HepG2 (cell line): ENCODE results near the gene PCDHB15. TPM values are rescaled to one million over a fixed set of nuclear protein-coding genes. Genes with fewer than 3 reads are reported as not detected.

ENCODE experiments used
- ATAC-seq: fragments of 200-7000 bp; cut with Tn5 transposase; 3 replicates; pipeline ENCODE4 v1.9.1; 2020; ENCODE audit warnings: mild to moderate bottlenecking, moderate library complexity
- BruUV-seq: library from RNA; stranded (reverse); fragments of 400-500 nt; replicated peaks from 2 replicates; lab custom pipeline; 2021; lab: Mats Ljungman, UMichigan
- CTCF ChIA-PET: fragments of 300-600 bp; formaldehyde crosslinking; extraction: SDS; loops from one replicate; lab custom pipeline; 2021; ENCODE audit warnings: low total read pairs, inconsistent platforms, low intra/inter-chr PET ratio; lab: Yijun Ruan, JAX
- POLR2A ChIA-PET: fragments of 350-600 bp; sonication (Branson Sonifier 250); formaldehyde crosslinking; loops from one replicate; lab custom pipeline; 2020; ENCODE audit warnings: antibody characterized with exemption, inconsistent platforms; lab: Yijun Ruan, JAX
- DNase-seq: peaks from one replicate; pipeline ENCODE4 v3.0.0-alpha.2; 2015; ENCODE audit warnings: low spot score
- FAIRE-seq: peaks from 3 replicates; lab custom pipeline; 2011; peaks lifted over from hg19 to GRCh38; lab: Jason Lieb, UNC
- H2AFZ ChIP-seq: one replicate; pipeline ENCODE4 v1.6.1; 2011; ENCODE audit warnings: low read length, inconsistent platforms
- H3K27ac ChIP-seq: fragments of 300-600 bp; 3 replicates; pipeline ENCODE4 v1.8.0; 2011; ENCODE audit warnings: mixed run types, mild to moderate bottlenecking, mixed read lengths, low read length, inconsistent platforms; ENCODE audit not compliant: insufficient read depth; ENCODE audit errors: extremely low read length
- H3K27me3 ChIP-seq, 2 experiments: fragments of 200-600 bp in 1 of 2; 2 replicates in 1 of 2; 3 replicates in 1 of 2; pipeline versions ENCODE4 v1.6.0 to v1.8.0; 2011; ENCODE audit warnings: low read length in 2 of 2, mild to moderate bottlenecking in 2 of 2, moderate library complexity in 2 of 2, inconsistent platforms in 1 of 2; ENCODE audit not compliant: insufficient read depth in 2 of 2, control insufficient read depth in 1 of 2
- H3K36me3 ChIP-seq, 2 experiments: fragments of 200-600 bp in 1 of 2; replicated peaks in 1 of 2; 2 replicates in 1 of 2; 3 replicates in 1 of 2; pipeline versions ENCODE4 v1.5.1 to v1.8.0; 2011; ENCODE audit warnings: low read length in 2 of 2, inconsistent platforms in 1 of 2; ENCODE audit not compliant: insufficient read depth in 2 of 2, control insufficient read depth in 1 of 2
- H3K4me1 ChIP-seq: 2 replicates; pipeline ENCODE4 v1.5.1; 2012; ENCODE audit warnings: low read length, inconsistent platforms; ENCODE audit not compliant: insufficient read depth
- H3K4me2 ChIP-seq: 2 replicates; pipeline ENCODE4 v1.6.0; 2011; ENCODE audit warnings: low read depth, low read length, inconsistent platforms
- H3K4me3 ChIP-seq, 3 experiments: fragments of 200-600 bp in 1 of 3; sonication (generic), shearing (Covaris generic) in 1 of 3; replicated peaks in 1 of 3; 2 replicates each; pipeline ENCODE4 v1.5.1; 2011 to 2016; ENCODE audit warnings: low read length in 3 of 3, inconsistent platforms in 2 of 3, low read depth in 2 of 3, mild to moderate bottlenecking in 2 of 3, control low read depth in 1 of 3, mixed read lengths in 1 of 3; ENCODE audit not compliant: insufficient read depth in 1 of 3
- H3K79me2 ChIP-seq: one replicate; pipeline ENCODE4 v1.6.1; 2011; ENCODE audit warnings: low read length, inconsistent platforms; ENCODE audit not compliant: insufficient read depth
- H3K9ac ChIP-seq: 2 replicates; pipeline ENCODE4 v1.6.0; 2011; ENCODE audit warnings: mild to moderate bottlenecking, low read depth, low read length, inconsistent platforms; ENCODE audit not compliant: insufficient read depth
- H3K9me3 ChIP-seq: 2 replicates; pipeline ENCODE4 v1.5.1; 2012; ENCODE audit warnings: mild to moderate bottlenecking, low read length
- H4K20me1 ChIP-seq: 2 replicates; pipeline ENCODE4 v1.6.0; 2011; ENCODE audit warnings: inconsistent platforms, mild to moderate bottlenecking, low read length, moderate library complexity; ENCODE audit not compliant: insufficient read depth
- FIP1L1 ChIP-seq: fragments of 200-400 bp; formaldehyde crosslinking; IDR thresholded peaks from 2 replicates; pipeline ENCODE4 v1.6.1; 2018; ENCODE audit warnings: low read depth, mild to moderate bottlenecking, low read length, moderate library complexity, borderline replicate concordance; ENCODE audit not compliant: insufficient read depth
- GTF2F1 ChIP-seq: fragments of 150-350 bp; IDR thresholded peaks from 2 replicates; pipeline ENCODE4 v1.6.1; 2014; ENCODE audit warnings: low read length
- KLF13 ChIP-seq: sonication (generic); formaldehyde crosslinking; IDR thresholded peaks from 2 replicates; pipeline ENCODE4 v1.4.0; 2020; ENCODE audit warnings: mild to moderate bottlenecking, missing genetic modification reagents
- ZNF446 ChIP-seq: sonication (generic); formaldehyde crosslinking; IDR thresholded peaks from 2 replicates; pipeline ENCODE4 v1.5.0; 2020; ENCODE audit warnings: mild to moderate bottlenecking, missing genetic modification reagents
- ZNF512B ChIP-seq: sonication (generic); formaldehyde crosslinking; IDR thresholded peaks from 2 replicates; pipeline ENCODE4 v1.5.1; 2020; ENCODE audit warnings: missing genetic modification reagents, mild to moderate bottlenecking, borderline replicate concordance
- in situ Hi-C: cut with HindIII; loops from 2 replicates; pipeline ENCODE4 v1.10.0; 2017; ENCODE audit warnings: low pct_unique_long_range_greater_than_20kb; ENCODE audit not compliant: extremely low pct_ligation_motif_present
- intact Hi-C: fragments of 100-400 bp; cut with micrococcal nuclease; formaldehyde crosslinking; loops from one replicate; pipeline ENCODE4 v1.10.0; 2022; ENCODE audit not compliant: unreplicated experiment
- polyA plus RNA-seq, 8 experiments: library from polyadenylated mRNA; depleted of rRNA in 3 of 8; stranded (reverse) in 7 of 8; unstranded in 1 of 8; fragments of >200 nt; fragmentation: Illumina TruSeq in 4 of 8; extraction: Trizol in 4 of 8; gene quantifications; 2 replicates each; pipeline versions ENCODE4 v1.2.1 to v1.2.3, GENCODE V29; 2011 to 2016; ENCODE audit warnings: low read depth in 4 of 8, missing spikeins in 1 of 8, mixed read lengths in 1 of 8; ENCODE audit not compliant: insufficient read depth in 1 of 8
- total RNA-seq, 5 experiments: library from RNA; depleted of rRNA; stranded (reverse); fragments of >200 nt; fragmentation: Illumina TruSeq; extraction: Trizol; gene quantifications; 2 replicates each; pipeline ENCODE4 v1.2.3, GENCODE V29; 2016; ENCODE audit warnings: low read depth in 1 of 5

PCDHB15 gene
- total and polyA plus RNA-seq, 2 of the 13 experiments (the other 11 are each of a cell fraction or from before 2014, with no cell fraction given): 0.22 to 0.26 TPM

- Histone ChIP-seq H3K4me2 (no peak overlapping the region), H3K9me3 (peaks cover 94% of the 10 kb centered on the region), H3K79me2 (no peaks in the 10 kb centered on the region), H3K27me3 (no peaks in the 10 kb centered on the region; a peak in 1 of 5 replicates), H3K4me3 (no peak overlapping the region), H4K20me1 (no peaks in the 10 kb centered on the region), H3K4me1 (no peaks in the 10 kb centered on the region), H2AFZ (no peak overlapping the region), H3K9ac (no peak overlapping the region), H3K36me3 (no peaks in the 10 kb centered on the region), H3K27ac (no peak overlapping the region)
- no TSS peak for BruUV-seq
- in situ Hi-C loops: loop anchor here (25.0 kb wide), 1 partner anchor 497 kb away; no protein-coding TSS in a partner anchor
- no peak for TF ChIP-seq ZNF446 (CRISPR knock-in tag)
- TF ChIP-seq GTF2F1: no peak
- TF ChIP-seq FIP1L1: no peak
- TF ChIP-seq ZNF512B (CRISPR knock-in tag): no peak
- TF ChIP-seq KLF13 (CRISPR knock-in tag): no peak
- ChIA-PET CTCF (no interaction called here), POLR2A (no interaction called here)
- intact Hi-C loops: no loop called here
- ATAC-seq (no peak), FAIRE-seq (no peak), DNase-seq (no peak)
Observed at GRCh38 chr5:141258948-141259347, 13.8 kb downstream of the PCDHB15 start.
